HEK293T (cell line): ENCODE results near the gene GRAP2.

Source experiments
- BHLHE40 ChIP-seq: fragments of 450-650 bp; IDR thresholded peaks from 2 replicates; pipeline ENCODE4 v1.6.1; 2016; ENCODE audit warnings: mild to moderate bottlenecking, moderate library complexity, borderline replicate concordance
- FOXA1 ChIP-seq: fragments of 450-650 bp; IDR thresholded peaks from 2 replicates; pipeline ENCODE4 v1.6.1; 2016; ENCODE audit warnings: mild to moderate bottlenecking
- FOXK2 ChIP-seq: fragments of 450-650 bp; IDR thresholded peaks from 2 replicates; pipeline ENCODE4 v1.6.1; 2016; ENCODE audit warnings: mild to moderate bottlenecking
- FOXM1 ChIP-seq: fragments of 450-650 bp; IDR thresholded peaks from 2 replicates; pipeline ENCODE4 v1.6.1; 2017; ENCODE audit warnings: mild to moderate bottlenecking, borderline replicate concordance
- HDGF ChIP-seq: fragments of 450-650 bp; IDR thresholded peaks from 2 replicates; pipeline ENCODE4 v1.6.1; 2017; ENCODE audit warnings: antibody characterized with exemption, borderline replicate concordance
- TF ChIP-seq, protein P1 (sequence below): fragments of 450-650 bp; IDR thresholded peaks from 2 replicates; pipeline ENCODE4 v1.6.1; 2016

DNA sequence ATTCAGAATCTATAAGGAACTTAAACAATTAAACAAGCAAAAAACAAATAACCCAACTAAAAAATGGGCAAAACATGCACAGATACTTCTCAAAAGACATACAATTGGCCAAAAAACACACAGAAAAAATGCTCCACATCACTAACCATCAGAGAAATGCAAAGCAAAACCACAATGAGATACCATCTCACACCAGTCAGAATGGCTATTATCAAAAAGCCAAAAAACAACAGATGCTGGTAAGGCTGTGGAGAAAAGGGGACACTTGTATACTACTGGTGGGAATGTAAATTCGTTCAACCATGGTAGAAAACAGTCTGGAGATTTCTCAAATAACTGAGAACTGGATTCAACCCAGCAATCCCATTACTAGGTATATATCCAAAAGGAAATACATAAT lies 32.1 kb upstream of the GRAP2 start:
- TF ChIP-seq HDGF (no peak), BHLHE40 (no peak), FOXA1 (no peak), FOXM1 (no peak), FOXK2 (no peak)
- TF ChIP-seq, protein P1, sequence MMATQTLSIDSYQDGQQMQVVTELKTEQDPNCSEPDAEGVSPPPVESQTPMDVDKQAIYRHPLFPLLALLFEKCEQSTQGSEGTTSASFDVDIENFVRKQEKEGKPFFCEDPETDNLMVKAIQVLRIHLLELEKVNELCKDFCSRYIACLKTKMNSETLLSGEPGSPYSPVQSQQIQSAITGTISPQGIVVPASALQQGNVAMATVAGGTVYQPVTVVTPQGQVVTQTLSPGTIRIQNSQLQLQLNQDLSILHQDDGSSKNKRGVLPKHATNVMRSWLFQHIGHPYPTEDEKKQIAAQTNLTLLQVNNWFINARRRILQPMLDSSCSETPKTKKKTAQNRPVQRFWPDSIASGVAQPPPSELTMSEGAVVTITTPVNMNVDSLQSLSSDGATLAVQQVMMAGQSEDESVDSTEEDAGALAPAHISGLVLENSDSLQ, result no peak
